Glomerular visceral epithelial cell (primary cell): ENCODE measurements around the gene TXK.

Experiments used
- DNase-seq: peaks from one replicate; pipeline ENCODE4 v3.0.0-alpha.2; 2016; ENCODE audit errors: extremely low spot score

TXK gene

DNA sequence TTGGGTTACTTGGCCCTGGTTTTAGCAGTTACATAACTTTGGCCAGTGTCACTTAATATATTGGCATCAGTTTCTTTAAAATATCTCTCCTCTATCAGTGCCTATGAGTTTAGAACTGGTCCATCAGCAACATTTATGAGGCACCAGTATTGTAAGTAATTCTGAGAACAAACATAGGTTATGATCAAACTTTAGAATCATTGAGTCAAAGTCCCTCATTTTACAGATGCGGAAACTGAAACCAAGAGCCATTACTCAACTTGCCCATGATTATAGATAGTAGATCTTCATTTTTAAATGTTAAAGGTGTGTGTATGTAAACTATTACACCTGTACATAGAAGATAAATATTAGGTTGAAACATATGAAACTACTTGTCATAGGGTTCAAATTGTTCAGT, 113.0 kb downstream of the TXK start:
- no peak for DNase-seq

GRCh38 chr4:48018112-48018511, 115.9 kb downstream of the TXK start:
- no peak for DNase-seq

GRCh38 chr4:48017108-48017571, 116.9 kb downstream of the TXK start:
- peak; percentile 75 for DNase-seq
